GM18517 (cell line): Measurements from ENCODE around the gene AFTPH.

Experiments
- ATAC-seq: cut with Tn5 transposase; IDR thresholded peaks from one replicate; pipeline ENCODE4 v1.9.1; 2021; ENCODE audit warnings: mild to moderate bottlenecking, moderate library complexity; ENCODE audit not compliant: unreplicated experiment

The AFTPH gene

GRCh38 chr2:64608867-64609226 lies 84.7 kb downstream of the AFTPH start:
- no peak for ATAC-seq

- ATAC-seq = no peak
Measured at GRCh38 chr2:64609227-64609941, 85.3 kb downstream of the AFTPH start.

GRCh38 chr2:64609942-64610281 lies 85.8 kb downstream of the AFTPH start:
- no peak for ATAC-seq

DNA sequence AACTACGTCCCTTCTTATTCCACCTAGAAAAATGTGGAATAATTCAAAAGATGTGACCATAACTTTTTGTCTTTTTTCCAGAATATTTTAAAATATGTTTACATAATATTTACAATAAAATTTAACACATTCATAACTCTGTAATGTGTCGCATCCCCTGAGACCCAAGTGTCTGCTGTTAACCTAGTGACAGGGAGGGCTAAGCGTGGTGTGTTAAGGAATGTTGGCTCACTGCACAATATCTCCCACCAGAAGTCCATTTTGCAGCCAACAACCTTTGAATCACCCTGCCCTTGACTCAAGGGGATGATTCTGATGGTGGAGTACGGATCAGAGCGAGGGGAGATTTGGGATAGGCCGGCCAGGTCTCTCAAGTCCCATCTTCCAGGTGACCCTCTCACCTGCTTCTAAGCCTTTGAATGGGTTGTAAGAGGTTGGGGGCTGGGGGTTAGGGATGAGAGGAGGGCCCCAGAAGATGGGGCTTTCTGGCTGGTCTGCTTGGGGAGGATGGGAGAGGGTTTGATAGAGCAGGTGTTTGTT lies 86.3 kb downstream of the AFTPH start:
- no peak for ATAC-seq

- ATAC-seq = no peak
Measured at GRCh38 chr2:64612575-64613195, 88.6 kb downstream of the AFTPH start.

GRCh38 chr2:64613276-64613675 lies 89.1 kb downstream of the AFTPH start:
- ATAC-seq = no peak

DNA sequence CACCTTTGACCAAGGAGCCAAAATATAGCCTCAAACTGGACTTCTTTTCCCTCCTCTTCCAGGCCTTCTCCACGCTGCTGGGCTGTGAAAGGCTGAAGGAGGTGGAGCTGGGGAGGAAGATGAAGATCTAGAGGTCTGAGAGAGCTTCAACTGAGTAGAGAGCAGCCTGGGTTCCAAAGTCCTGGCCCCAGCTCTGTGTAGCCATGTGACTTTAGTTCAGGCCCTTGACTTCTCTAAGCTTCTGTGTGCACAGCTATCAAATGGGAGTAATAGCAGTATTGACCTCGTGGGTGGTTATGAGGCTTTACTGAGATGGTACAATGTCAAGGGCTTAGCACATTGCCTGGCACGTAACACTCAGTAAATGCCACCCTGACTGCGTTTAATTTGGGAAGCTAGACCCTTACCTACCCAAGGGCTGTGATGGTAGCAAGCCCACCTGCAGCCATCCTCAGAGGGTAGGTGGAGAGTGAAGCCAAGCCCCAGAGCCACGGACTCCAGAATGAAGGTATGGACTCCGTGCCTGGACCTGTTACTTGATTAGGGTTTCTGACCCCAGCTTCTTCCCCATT lies 91.2 kb downstream of the AFTPH start:
- ATAC-seq = no peak

- no peak for ATAC-seq
Measured at GRCh38 chr2:64615844-64616536, 91.9 kb downstream of the AFTPH start.

DNA sequence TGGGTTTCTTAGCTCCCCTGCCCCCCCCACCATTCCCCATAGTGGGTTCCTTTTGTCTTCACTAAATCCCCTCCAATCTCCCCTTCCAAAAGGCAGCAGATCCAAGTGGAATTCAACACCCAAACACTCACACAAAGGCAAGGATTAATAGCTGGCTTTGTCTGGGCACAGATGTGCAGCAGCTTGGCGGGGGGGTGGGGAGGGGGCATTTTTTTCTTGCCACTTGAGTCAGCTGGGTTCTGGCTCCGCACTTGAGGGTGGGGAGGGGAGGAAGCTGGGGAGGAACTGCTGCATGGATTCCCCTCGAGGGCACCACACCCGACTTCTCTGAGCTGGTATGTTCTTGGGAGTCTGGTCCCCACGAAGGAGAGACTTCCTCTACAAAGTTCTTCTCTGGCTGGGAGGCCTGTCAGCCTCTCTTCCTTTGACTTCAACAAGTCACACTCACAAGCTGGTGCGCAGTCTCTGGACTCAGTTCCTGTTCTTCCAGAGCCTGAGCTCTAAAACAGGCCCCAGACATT lies 93.6 kb downstream of the AFTPH start:
- ATAC-seq = no peak

DNA sequence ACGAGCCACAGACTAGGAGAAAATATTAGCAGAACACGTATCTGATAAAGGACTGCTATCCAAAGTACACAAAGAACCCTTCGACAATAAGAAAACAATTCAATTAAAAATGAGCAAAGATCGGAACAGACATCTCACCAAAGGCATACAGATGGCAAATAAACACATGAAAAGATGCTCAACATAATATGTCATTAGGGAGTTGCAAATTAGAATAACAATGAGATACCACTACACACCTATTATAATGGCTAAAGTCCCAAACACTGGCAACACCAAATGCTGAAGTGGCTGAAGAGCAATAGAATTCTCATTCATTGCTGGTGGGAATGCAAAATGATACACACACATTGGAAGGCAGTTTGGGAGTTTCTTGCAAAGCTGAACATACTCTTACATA lies 96.5 kb downstream of the AFTPH start:
- no peak for ATAC-seq

- ATAC-seq = no peak
Measured at GRCh38 chr2:64622443-64623241, 98.5 kb downstream of the AFTPH start.

DNA sequence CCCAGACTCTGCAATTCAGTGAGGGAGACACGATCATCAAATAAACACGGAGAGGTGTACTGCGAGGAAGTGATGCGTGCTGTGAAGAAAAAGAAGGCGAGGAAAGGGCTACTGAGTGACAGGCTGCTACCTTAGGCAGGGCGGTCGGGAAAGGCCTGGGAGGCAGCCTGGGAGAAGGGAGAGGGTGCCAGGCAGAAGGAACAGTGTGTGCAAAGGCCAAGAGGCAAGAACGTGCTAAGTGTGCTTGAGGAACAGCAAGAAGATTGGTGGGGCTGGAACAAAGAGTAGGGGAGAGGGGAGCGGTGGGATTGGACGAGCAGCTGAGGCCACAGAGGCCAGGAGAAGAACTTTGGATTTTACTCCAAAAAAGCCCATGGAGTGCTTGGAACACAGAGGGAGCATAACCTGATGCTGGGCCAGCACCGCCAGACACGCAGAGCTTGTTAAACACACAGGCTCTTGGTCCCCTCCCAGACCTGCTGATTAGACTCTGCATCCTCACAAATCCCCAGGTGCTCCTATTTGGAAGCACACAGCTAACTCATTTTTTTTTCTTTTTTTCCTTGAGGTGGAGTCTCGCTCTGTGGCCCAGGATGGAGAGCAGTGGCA lies 99.2 kb downstream of the AFTPH start:
- no peak for ATAC-seq

- ATAC-seq = no peak
Measured at GRCh38 chr2:64624108-64624610, 100.0 kb downstream of the AFTPH start.

DNA sequence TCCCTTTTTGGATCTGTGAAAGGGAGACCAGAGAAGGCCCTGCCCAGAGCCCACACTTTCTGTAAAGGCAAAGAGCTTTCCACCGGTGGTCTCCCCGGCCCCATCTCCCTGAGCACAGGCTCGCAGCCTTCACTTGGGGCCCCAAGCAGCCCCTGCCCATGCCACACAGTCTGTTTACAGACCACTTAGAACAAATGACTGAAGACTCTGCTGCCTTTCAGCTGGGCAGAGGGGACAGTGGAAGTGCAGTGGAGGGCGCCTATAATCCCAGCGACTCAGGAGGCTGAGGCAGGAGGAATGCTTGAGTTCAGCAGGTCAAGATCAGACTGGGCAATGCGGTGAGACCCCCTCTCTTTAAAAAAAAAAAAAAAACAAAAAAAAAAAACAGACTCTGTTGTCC lies 100.7 kb downstream of the AFTPH start:
- ATAC-seq = no peak

GRCh38 chr2:64625299-64626145 lies 101.4 kb downstream of the AFTPH start:
- no peak for ATAC-seq

DNA sequence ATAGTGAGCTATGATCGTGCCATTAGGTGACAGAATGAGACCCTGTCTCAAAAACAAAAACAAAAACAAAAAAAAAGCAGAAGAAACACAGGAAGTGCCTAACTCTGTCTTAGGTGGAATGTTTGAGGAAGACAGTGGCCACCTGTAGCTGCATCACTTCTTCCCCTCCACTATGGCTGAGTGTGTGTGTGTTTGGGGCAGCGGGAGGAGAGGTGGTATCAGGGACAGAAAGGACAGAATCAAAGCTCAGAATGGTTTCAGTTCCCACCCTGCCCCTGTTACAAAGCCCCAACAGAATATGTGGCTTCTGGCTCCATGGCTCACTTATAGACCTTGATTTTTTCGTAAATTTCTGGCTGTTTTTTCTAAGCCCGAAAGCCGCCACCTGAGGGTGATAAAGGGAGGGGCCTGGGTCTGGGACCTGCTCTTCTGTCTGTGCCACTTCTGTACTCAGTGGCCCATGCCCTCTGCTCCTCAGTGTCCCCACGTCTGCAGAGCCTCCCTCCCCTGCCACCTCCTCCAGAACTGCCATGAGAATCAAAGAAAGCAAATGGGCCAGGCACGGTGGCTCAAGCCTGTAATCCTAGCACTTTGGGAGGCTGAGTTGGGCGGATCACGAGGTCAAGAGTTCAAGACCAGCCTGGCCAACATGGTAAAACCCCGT lies 102.2 kb downstream of the AFTPH start:
- no peak for ATAC-seq

- ATAC-seq = no peak
Measured at GRCh38 chr2:64626963-64627760, 103.0 kb downstream of the AFTPH start.
